ENCODE results near the gene PLAGL2. TPM values are rescaled to one million over a fixed set of nuclear protein-coding genes. Genes with fewer than 3 reads are reported as not detected.

PLAGL2 gene
- total and polyA plus RNA-seq, 2 experiments from 2014 or later = 13.2 to 28.2 TPM

DNA sequence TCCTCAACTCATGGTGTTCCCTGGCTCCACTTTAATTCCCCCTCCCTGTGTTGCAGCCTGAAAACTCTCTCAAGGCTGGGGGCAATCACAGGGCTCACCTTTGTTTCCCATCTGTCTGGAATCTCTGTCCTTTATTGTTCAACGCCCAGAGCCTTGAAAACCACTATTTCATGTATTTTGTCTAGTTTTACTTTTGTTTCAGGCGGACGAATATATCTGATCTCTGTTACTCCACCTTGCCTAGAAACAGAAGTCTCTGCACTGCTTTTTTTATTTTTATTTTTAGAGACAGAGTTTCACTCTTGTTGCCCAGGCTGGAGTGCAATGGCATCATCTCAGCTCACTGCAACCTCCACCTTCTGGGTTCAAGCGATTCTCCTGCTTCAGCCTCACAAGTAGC, 27.6 kb downstream of the PLAGL2 start (continued):
- TF ChIP-seq, protein P1, sequence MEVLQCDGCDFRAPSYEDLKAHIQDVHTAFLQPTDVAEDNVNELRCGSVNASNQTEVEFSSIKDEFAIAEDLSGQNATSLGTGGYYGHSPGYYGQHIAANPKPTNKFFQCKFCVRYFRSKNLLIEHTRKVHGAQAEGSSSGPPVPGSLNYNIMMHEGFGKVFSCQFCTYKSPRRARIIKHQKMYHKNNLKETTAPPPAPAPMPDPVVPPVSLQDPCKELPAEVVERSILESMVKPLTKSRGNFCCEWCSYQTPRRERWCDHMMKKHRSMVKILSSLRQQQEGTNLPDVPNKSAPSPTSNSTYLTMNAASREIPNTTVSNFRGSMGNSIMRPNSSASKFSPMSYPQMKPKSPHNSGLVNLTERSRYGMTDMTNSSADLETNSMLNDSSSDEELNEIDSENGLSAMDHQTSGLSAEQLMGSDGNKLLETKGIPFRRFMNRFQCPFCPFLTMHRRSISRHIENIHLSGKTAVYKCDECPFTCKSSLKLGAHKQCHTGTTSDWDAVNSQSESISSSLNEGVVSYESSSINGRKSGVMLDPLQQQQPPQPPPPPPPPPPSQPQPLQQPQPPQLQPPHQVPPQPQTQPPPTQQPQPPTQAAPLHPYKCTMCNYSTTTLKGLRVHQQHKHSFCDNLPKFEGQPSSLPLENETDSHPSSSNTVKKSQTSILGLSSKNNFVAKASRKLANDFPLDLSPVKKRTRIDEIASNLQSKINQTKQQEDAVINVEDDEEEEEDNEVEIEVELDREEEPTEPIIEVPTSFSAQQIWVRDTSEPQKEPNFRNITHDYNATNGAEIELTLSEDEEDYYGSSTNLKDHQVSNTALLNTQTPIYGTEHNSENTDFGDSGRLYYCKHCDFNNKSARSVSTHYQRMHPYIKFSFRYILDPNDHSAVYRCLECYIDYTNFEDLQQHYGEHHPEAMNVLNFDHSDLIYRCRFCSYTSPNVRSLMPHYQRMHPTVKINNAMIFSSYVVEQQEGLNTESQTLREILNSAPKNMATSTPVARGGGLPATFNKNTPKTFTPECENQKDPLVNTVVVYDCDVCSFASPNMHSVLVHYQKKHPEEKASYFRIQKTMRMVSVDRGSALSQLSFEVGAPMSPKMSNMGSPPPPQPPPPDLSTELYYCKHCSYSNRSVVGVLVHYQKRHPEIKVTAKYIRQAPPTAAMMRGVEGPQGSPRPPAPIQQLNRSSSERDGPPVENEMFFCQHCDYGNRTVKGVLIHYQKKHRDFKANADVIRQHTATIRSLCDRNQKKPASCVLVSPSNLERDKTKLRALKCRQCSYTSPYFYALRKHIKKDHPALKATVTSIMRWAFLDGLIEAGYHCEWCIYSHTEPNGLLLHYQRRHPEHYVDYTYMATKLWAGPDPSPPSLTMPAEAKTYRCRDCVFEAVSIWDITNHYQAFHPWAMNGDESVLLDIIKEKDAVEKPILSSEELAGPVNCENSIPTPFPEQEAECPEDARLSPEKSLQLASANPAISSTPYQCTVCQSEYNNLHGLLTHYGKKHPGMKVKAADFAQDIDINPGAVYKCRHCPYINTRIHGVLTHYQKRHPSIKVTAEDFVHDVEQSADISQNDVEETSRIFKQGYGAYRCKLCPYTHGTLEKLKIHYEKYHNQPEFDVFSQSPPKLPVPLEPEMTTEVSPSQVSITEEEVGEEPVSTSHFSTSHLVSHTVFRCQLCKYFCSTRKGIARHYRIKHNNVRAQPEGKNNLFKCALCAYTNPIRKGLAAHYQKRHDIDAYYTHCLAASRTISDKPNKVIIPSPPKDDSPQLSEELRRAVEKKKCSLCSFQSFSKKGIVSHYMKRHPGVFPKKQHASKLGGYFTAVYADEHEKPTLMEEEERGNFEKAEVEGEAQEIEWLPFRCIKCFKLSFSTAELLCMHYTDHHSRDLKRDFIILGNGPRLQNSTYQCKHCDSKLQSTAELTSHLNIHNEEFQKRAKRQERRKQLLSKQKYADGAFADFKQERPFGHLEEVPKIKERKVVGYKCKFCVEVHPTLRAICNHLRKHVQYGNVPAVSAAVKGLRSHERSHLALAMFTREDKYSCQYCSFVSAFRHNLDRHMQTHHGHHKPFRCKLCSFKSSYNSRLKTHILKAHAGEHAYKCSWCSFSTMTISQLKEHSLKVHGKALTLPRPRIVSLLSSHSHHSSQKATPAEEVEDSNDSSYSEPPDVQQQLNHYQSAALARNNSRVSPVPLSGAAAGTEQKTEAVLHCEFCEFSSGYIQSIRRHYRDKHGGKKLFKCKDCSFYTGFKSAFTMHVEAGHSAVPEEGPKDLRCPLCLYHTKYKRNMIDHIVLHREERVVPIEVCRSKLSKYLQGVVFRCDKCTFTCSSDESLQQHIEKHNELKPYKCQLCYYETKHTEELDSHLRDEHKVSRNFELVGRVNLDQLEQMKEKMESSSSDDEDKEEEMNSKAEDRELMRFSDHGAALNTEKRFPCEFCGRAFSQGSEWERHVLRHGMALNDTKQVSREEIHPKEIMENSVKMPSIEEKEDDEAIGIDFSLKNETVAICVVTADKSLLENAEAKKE (CRISPR knock-in tag; IDR thresholded peaks at IDR 0.05) = no peak
- TF ChIP-seq, protein P2, sequence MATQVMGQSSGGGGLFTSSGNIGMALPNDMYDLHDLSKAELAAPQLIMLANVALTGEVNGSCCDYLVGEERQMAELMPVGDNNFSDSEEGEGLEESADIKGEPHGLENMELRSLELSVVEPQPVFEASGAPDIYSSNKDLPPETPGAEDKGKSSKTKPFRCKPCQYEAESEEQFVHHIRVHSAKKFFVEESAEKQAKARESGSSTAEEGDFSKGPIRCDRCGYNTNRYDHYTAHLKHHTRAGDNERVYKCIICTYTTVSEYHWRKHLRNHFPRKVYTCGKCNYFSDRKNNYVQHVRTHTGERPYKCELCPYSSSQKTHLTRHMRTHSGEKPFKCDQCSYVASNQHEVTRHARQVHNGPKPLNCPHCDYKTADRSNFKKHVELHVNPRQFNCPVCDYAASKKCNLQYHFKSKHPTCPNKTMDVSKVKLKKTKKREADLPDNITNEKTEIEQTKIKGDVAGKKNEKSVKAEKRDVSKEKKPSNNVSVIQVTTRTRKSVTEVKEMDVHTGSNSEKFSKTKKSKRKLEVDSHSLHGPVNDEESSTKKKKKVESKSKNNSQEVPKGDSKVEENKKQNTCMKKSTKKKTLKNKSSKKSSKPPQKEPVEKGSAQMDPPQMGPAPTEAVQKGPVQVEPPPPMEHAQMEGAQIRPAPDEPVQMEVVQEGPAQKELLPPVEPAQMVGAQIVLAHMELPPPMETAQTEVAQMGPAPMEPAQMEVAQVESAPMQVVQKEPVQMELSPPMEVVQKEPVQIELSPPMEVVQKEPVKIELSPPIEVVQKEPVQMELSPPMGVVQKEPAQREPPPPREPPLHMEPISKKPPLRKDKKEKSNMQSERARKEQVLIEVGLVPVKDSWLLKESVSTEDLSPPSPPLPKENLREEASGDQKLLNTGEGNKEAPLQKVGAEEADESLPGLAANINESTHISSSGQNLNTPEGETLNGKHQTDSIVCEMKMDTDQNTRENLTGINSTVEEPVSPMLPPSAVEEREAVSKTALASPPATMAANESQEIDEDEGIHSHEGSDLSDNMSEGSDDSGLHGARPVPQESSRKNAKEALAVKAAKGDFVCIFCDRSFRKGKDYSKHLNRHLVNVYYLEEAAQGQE (IDR thresholded peaks at IDR 0.05; ENCODE audit: unreplicated experiment) = no peak
- no peak for TF ChIP-seq ZNF114 (CRISPR knock-in tag; IDR thresholded peaks at IDR 0.05)
- no peak for TF ChIP-seq JUNB (IDR thresholded peaks at IDR 0.05; ENCODE audit: unreplicated experiment)
- no peak for TF ChIP-seq NANOG (IDR thresholded peaks at IDR 0.05; ENCODE audit: borderline replicate concordance)
- TF ChIP-seq POLR2AphosphoS5 (IDR thresholded peaks at IDR 0.05; ENCODE audit: low read depth) = no peak
- TF ChIP-seq, protein P3, sequence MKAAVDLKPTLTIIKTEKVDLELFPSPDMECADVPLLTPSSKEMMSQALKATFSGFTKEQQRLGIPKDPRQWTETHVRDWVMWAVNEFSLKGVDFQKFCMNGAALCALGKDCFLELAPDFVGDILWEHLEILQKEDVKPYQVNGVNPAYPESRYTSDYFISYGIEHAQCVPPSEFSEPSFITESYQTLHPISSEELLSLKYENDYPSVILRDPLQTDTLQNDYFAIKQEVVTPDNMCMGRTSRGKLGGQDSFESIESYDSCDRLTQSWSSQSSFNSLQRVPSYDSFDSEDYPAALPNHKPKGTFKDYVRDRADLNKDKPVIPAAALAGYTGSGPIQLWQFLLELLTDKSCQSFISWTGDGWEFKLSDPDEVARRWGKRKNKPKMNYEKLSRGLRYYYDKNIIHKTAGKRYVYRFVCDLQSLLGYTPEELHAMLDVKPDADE (IDR thresholded peaks at IDR 0.05) = no peak
- no peak for TF ChIP-seq STAT1 (IDR thresholded peaks at IDR 0.05; ENCODE audit: unreplicated experiment)

All from GM23338 (cell line).